Pancreas (tissue), 10 donors: Measurements from ENCODE around the gene NUP210. TPM values are rescaled to one million over a fixed set of nuclear protein-coding genes. Genes with fewer than 3 reads are reported as not detected.

Experiments
- ATAC-seq, 4 donors: fragments of 200-7000 bp; cut with Tn5 transposase; one replicate each; pipeline versions ENCODE4 v1.8.0 to v1.9.1; 2020; ENCODE audit warnings: mild to moderate bottlenecking in 4 of 4, moderate library complexity in 4 of 4
- DNase-seq, 6 donors: peaks; one replicate each; pipeline ENCODE4 v3.0.0-alpha.2; 2020
- FAIRE-seq: peaks from 2 replicates; lab custom pipeline; 2012; peaks lifted over from hg19 to GRCh38; lab: Jason Lieb, UNC
- H3K27ac ChIP-seq, 4 donors: fragments of 200-600 bp; sonication (generic); 1 replicate in 3 of 4; 2 replicates in 1 of 4; pipeline versions ENCODE4 v1.5.0 to v1.8.0; 2020
- H3K27me3 ChIP-seq, 4 donors: fragments of 200-600 bp; one replicate each; pipeline ENCODE4 v1.8.0; 2021
- H3K36me3 ChIP-seq, 3 donors: fragments of 200-600 bp; sonication (generic) in 1 of 3; one replicate each; pipeline versions ENCODE4 v1.5.0 to v1.8.0; 2020 to 2021
- H3K4me1 ChIP-seq, 3 donors: fragments of 200-600 bp; one replicate each; pipeline ENCODE4 v1.8.0; 2021
- H3K4me3 ChIP-seq, 4 donors: fragments of 200-600 bp; sonication (generic) in 2 of 4; one replicate each; pipeline versions ENCODE4 v1.5.0 to v1.8.0; 2020 to 2021
- H3K9me3 ChIP-seq, 4 donors: fragments of 200-600 bp; one replicate each; pipeline ENCODE4 v1.8.0; 2021
- CTCF ChIP-seq, 4 donors: fragments of 200-600 bp; sonication (generic) in 3 of 4; IDR thresholded peaks; one replicate each; pipeline versions ENCODE4 v1.5.0 to v1.8.0; 2021; ENCODE audit warnings: antibody characterized with exemption in 4 of 4
- WGBS, 2 donors: extraction: QIAGEN DNeasy Blood & Tissue Kit; methylation state at CpG; one replicate each; pipeline ENCODE4 v1.1.7; 2013; 5-methylcytosine and 5-hydroxymethylcytosine counted together
- intact Hi-C, 3 donors: fragments of 100-400 bp; cut with DNase I; formaldehyde crosslinking; loops; one replicate each; pipeline versions ENCODE4 v1.11.1 to v1.14.2; 2022
- polyA plus RNA-seq, 2 donors: library from polyadenylated mRNA; stranded (reverse); fragments of 200-250 nt; gene quantifications; one replicate each; pipeline ENCODE4 v1.2.3, GENCODE V29; 2013
- total RNA-seq, 6 donors: library from RNA; stranded (reverse); fragmentation: NEBNext Ultra II Directional in 4 of 6; extraction: Animal tissue kit (Norgen Biotek cat#: 25700) in 4 of 6; gene quantifications; one replicate each; pipeline versions ENCODE4 v1.2.1 to v1.2.4, GENCODE V29; 2021 to 2023
- donor health status: healthy with polysubstance abuse.
- donor health status: DM: no; HTN: no; CAD: no; lungs with moderate emphysema.
- donor health status: DM: no; HTN: no; CAD: no.
- donor health status: control.
- donor health status: control.
- donor health status: Bipolar disorder and iron deficiency.
- donor health status: DM: yes; HTN: yes; CAD: no.
- donor health status: DM: no; HTN: no; CAD: no.
- donor health status: DM: no; HTN: no; CAD: no.
- donor health status: DM: yes; HTN: yes; CAD: no.

The NUP210 gene
- total and polyA plus RNA-seq, 8 donors = 7.6 to 12.5 (median 9.8) TPM

- no peaks in the 10 kb centered on the region for H3K9me3 ChIP-seq
- no peaks in the 10 kb centered on the region for H3K27me3 ChIP-seq
- peaks cover 0 to 19% (median 0%) of the 10 kb centered on the region in 3 donors for H3K36me3 ChIP-seq
- H3K27ac ChIP-seq = no peak overlapping the region
- 68 to 73% methylated on average over 11 of the region's 11 CpGs for whole genome bisulfite sequencing, 2 donors
- DNase-seq (no peak), ATAC-seq (no peak), FAIRE-seq (no peak)
- intact Hi-C loops = no loop called here
- H3K4me3 ChIP-seq = no peak overlapping the region
- no peak for TF ChIP-seq CTCF (IDR thresholded peaks at IDR 0.05)
- H3K4me1 ChIP-seq = no peaks in the 10 kb centered on the region
Measured at GRCh38 chr3:13393427-13394360, 26.4 kb downstream of the NUP210 start.

GRCh38 chr3:13391308-13391707, 28.8 kb downstream of the NUP210 start:
- FAIRE-seq (no peak), DNase-seq (no peak), ATAC-seq (no peak)
- no peak overlapping the region for H3K4me3 ChIP-seq
- WGBS, 2 donors = 88 to 89% methylated on average over 7 of the region's 7 CpGs
- H3K27ac ChIP-seq = no peak overlapping the region
- no peak for TF ChIP-seq CTCF (IDR thresholded peaks at IDR 0.05)
- intact Hi-C loops = no loop called here
- H3K36me3 ChIP-seq = peaks cover 0 to 28% (median 6%) of the 10 kb centered on the region in 3 donors
- no peaks in the 10 kb centered on the region for H3K9me3 ChIP-seq
- no peaks in the 10 kb centered on the region for H3K27me3 ChIP-seq
- H3K4me1 ChIP-seq = no peaks in the 10 kb centered on the region

- peaks cover 0 to 39% (median 6%) of the 10 kb centered on the region in 3 donors for H3K36me3 ChIP-seq
- intact Hi-C loops = no loop called here
- DNase-seq (no peak), FAIRE-seq (no peak), ATAC-seq (no peak)
- H3K9me3 ChIP-seq = no peaks in the 10 kb centered on the region
- 86 to 89% methylated on average over 7 of the region's 7 CpGs for WGBS, 2 donors
- H3K27ac ChIP-seq = no peak overlapping the region
- no peaks in the 10 kb centered on the region for H3K4me1 ChIP-seq
- no peak overlapping the region for H3K4me3 ChIP-seq
- TF ChIP-seq CTCF (IDR thresholded peaks at IDR 0.05) = no peak
- H3K27me3 ChIP-seq = no peaks in the 10 kb centered on the region
Measured at GRCh38 chr3:13389378-13389777, 30.7 kb downstream of the NUP210 start.

- 93 to 95% methylated on average over 13 of the region's 13 CpGs for WGBS, 2 donors
- H3K9me3 ChIP-seq = no peaks in the 10 kb centered on the region
- H3K4me3 ChIP-seq = no peak overlapping the region
- H3K27me3 ChIP-seq = no peaks in the 10 kb centered on the region
- TF ChIP-seq CTCF (IDR thresholded peaks at IDR 0.05) = no peak
- H3K36me3 ChIP-seq = peaks cover 0 to 39% (median 6%) of the 10 kb centered on the region in 3 donors
- intact Hi-C loops = no loop called here
- H3K4me1 ChIP-seq = no peaks in the 10 kb centered on the region
- FAIRE-seq = no peak
- no peak overlapping the region for H3K27ac ChIP-seq
- no peak for ATAC-seq
- DNase-seq = no peak
Measured at GRCh38 chr3:13388816-13389215, 31.3 kb downstream of the NUP210 start.
